Measurements from ENCODE around the gene LRRN2.

The LRRN2 gene

GRCh38 chr1:204695692-204696091 is 10.2 kb upstream of the LRRN2 start:
- TF ChIP-seq REST (IDR thresholded peaks at IDR 0.05; ENCODE audit: insufficient read depth in 1 of 2, low read depth in 2 of 2, low read length in 2 of 2) (no peak), TAF1 (IDR thresholded peaks at IDR 0.05; ENCODE audit: borderline replicate concordance, insufficient read depth, low read length) (no peak), SIN3A (IDR thresholded peaks at IDR 0.05; ENCODE audit: borderline replicate concordance, insufficient read depth, low read length) (no peak), FOXP2 (optimal IDR thresholded peaks at IDR 0.05; ENCODE audit: borderline replicate concordance, extremely low read depth, extremely low read length, insufficient read depth) (no peak), POLR2AphosphoS5 (IDR thresholded peaks at IDR 0.05; ENCODE audit: low read depth, low read length) (no peak)

GRCh38 chr1:204694145-204694544 is 8.6 kb upstream of the LRRN2 start:
- TF ChIP-seq SIN3A (IDR thresholded peaks at IDR 0.05; ENCODE audit: borderline replicate concordance, insufficient read depth, low read length) = no peak
- no peak for TF ChIP-seq TAF1 (IDR thresholded peaks at IDR 0.05; ENCODE audit: borderline replicate concordance, insufficient read depth, low read length)
- TF ChIP-seq POLR2AphosphoS5 (IDR thresholded peaks at IDR 0.05; ENCODE audit: low read depth, low read length) = no peak
- TF ChIP-seq FOXP2 (optimal IDR thresholded peaks at IDR 0.05; ENCODE audit: borderline replicate concordance, extremely low read depth, extremely low read length, insufficient read depth) = no peak
- no peak for TF ChIP-seq REST (IDR thresholded peaks at IDR 0.05; ENCODE audit: insufficient read depth in 1 of 2, low read depth in 2 of 2, low read length in 2 of 2)

- TF ChIP-seq SIN3A (IDR thresholded peaks at IDR 0.05; ENCODE audit: borderline replicate concordance, insufficient read depth, low read length) = no peak
- no peak for TF ChIP-seq REST (IDR thresholded peaks at IDR 0.05; ENCODE audit: insufficient read depth in 1 of 2, low read depth in 2 of 2, low read length in 2 of 2)
Observed at GRCh38 chr1:204692841-204693356, 7.4 kb upstream of the LRRN2 start.

- TF ChIP-seq POLR2AphosphoS5 (IDR thresholded peaks at IDR 0.05; ENCODE audit: low read depth, low read length) (no peak), TAF1 (IDR thresholded peaks at IDR 0.05; ENCODE audit: borderline replicate concordance, insufficient read depth, low read length) (no peak), REST (IDR thresholded peaks at IDR 0.05; ENCODE audit: insufficient read depth in 1 of 2, low read depth in 2 of 2, low read length in 2 of 2) (no peak), FOXP2 (optimal IDR thresholded peaks at IDR 0.05; ENCODE audit: borderline replicate concordance, extremely low read depth, extremely low read length, insufficient read depth) (no peak), SIN3A (IDR thresholded peaks at IDR 0.05; ENCODE audit: borderline replicate concordance, insufficient read depth, low read length) (no peak)
Observed at GRCh38 chr1:204692325-204692840, 6.8 kb upstream of the LRRN2 start.

- no peak for TF ChIP-seq REST (IDR thresholded peaks at IDR 0.05; ENCODE audit: insufficient read depth in 1 of 2, low read depth in 2 of 2, low read length in 2 of 2)
- no peak for TF ChIP-seq POLR2AphosphoS5 (IDR thresholded peaks at IDR 0.05; ENCODE audit: low read depth, low read length)
- TF ChIP-seq SIN3A (IDR thresholded peaks at IDR 0.05; ENCODE audit: borderline replicate concordance, insufficient read depth, low read length) = no peak
- no peak for TF ChIP-seq FOXP2 (optimal IDR thresholded peaks at IDR 0.05; ENCODE audit: borderline replicate concordance, extremely low read depth, extremely low read length, insufficient read depth)
- TF ChIP-seq TAF1 (IDR thresholded peaks at IDR 0.05; ENCODE audit: borderline replicate concordance, insufficient read depth, low read length) = no peak
Observed at GRCh38 chr1:204688776-204689175, 3.2 kb upstream of the LRRN2 start.

All from PFSK-1 (cell line).